GM18858 (cell line): ENCODE data around the gene SOCS2.
A peak's percentile ranks its signal among the peaks of the same experiment; 100 is the strongest.

Source experiments
- ATAC-seq: cut with Tn5 transposase; IDR thresholded peaks from one replicate; pipeline ENCODE4 v1.9.1; 2021; ENCODE audit not compliant: unreplicated experiment

Gene SOCS2

GRCh38 chr12:93565760-93566159, 6.7 kb upstream of the SOCS2 start:
- ATAC-seq: no peak

DNA sequence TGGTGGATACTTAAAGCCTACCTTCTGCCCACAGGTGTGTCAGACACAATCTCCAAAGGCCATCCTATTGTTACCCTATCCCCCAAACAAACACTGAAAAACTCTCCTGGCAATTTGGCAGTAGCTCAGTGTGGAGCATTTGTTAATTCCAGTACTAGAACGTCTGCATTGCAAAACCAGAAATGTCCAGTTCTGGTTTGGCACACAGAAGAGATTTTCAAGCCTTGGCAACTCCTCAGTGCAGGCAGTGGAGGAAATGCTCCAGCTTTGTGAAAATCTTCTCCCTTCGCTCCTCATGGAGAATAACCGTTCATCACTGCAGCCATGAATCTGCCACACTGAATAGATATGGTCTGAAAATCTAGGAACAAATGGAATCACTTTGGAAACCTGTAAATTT, 5.3 kb upstream of the SOCS2 start:
- ATAC-seq: no peak

GRCh38 chr12:93568091-93568490, 4.4 kb upstream of the SOCS2 start:
- no peak for ATAC-seq

GRCh38 chr12:93569301-93569655, 3.2 kb upstream of the SOCS2 start:
- ATAC-seq: no peak

GRCh38 chr12:93569656-93570551, 2.6 kb upstream of the SOCS2 start:
- ATAC-seq: no peak

GRCh38 chr12:93570552-93571364, 1.7 kb upstream of the SOCS2 start:
- peak; percentile 43 for ATAC-seq

GRCh38 chr12:93571365-93571924, 1.0 kb upstream of the SOCS2 start:
- ATAC-seq: no peak

DNA sequence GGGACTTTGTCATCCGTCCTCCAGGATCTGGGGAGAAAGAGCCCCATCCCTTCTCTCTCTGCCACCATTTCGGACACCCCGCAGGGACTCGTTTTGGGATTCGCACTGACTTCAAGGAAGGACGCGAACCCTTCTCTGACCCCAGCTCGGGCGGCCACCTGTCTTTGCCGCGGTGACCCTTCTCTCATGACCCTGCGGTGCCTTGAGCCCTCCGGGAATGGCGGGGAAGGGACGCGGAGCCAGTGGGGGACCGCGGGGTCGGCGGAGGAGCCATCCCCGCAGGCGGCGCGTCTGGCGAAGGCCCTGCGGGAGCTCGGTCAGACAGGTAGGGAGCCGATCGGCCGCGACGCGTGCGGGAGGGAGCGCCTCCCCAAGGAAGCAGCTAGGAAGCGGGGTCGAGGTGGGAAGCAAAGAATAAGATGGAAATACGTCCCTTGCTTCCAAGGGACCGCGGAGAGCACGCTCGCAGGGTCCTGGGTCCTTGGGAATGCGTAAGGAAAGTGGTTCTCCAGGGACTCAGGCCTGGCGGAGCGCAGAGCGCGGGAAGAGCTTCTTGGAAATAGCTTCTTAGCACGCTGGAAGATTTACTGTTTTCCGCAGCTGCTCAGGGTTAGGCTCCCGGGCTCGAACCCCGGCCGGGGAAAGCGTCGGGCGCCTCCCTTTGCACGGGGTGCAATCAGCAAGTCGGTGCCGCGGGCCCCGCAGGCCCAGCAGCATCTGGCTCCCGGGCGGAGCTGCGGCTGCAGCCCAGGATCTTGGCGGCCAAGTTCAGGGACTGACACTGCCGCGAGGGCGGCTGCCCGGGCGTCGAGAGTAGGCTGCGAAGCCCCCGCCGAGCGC, 457 bp downstream of the SOCS2 start:
- ATAC-seq: no peak

- ATAC-seq: no peak
Observed at GRCh38 chr12:93573552-93574223, 1.2 kb downstream of the SOCS2 start.

DNA sequence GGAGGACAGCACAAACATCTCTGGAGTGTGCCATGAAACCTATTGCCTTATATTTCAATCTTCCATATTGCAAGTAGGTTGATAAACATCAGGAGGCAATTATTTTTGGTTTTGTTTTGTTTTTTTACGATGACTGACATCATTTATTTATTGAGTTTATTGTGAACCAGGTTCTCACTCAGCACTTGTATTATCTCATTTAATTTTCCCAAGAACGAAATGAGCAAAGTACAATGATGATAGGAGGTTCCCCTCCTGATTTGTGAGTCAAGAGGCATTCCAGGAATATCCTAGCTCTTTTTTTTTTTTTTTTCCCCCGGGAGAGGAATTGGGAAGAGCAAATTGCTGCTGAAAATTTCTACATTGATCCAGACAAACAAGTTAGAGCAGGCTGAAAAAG, 4.7 kb downstream of the SOCS2 start:
- ATAC-seq: no peak

- ATAC-seq: no peak
Observed at GRCh38 chr12:93578221-93578620, 5.7 kb downstream of the SOCS2 start.

- no peak for ATAC-seq
Observed at GRCh38 chr12:93580682-93581081, 8.2 kb downstream of the SOCS2 start.

GRCh38 chr12:93581370-93581769, 8.9 kb downstream of the SOCS2 start:
- no peak for ATAC-seq

DNA sequence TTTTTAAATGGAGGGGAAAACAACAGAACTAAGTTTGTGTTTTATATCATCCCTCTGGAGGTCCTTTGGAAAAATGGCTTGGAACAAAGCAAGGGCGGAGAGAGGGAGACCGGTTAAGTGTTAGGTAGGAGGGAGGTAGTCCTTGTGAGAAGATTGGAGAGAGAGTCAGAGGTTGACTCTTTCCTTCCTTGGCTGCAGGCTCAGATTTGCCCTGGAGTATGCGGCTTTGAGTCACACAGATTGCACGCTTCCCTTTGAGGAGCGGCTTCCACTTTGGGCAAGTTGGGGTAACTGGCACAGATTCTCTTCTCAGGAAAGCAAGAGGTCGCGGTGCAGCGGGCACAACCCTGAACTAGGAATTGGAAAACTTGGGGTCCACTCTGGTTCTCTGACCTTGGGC, 9.9 kb downstream of the SOCS2 start:
- ATAC-seq: no peak

DNA sequence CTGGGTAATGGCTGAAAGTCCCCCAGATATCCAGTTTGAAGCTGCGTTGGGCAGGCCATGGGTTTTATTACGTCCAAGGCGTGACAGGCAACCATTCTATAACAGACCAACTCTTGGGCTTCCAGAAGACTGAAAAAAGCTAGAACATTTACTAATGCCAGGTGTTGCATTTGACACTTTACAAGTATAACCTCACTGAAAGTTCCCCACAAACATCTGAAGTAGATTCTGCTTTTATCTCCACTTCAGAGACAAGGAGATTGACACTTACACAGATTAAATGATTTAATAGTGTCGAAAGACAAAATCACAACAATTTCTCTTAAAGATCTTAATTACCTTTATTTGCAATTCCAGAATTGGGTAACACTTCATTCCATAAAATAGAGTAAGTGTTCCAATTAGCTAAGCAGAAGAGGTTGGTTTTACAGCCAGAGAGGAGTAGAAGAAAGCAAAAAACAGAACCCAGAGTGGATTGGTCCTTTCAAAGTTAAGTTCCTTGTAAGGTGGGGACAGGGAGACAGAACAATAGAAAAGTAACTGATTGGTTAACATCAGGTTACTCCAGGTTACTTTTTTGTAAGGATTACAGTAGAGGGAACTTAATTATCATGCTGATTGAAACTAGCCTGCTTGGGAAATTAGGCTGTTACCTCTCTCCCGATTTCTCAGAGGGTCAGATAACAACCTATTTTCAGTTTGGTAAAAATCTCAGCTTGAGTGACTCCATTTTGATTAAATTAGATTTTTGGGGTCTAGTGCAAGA, 11.3 kb downstream of the SOCS2 start:
- ATAC-seq: no peak

GRCh38 chr12:93585247-93585646, 12.8 kb downstream of the SOCS2 start:
- no peak for ATAC-seq

DNA sequence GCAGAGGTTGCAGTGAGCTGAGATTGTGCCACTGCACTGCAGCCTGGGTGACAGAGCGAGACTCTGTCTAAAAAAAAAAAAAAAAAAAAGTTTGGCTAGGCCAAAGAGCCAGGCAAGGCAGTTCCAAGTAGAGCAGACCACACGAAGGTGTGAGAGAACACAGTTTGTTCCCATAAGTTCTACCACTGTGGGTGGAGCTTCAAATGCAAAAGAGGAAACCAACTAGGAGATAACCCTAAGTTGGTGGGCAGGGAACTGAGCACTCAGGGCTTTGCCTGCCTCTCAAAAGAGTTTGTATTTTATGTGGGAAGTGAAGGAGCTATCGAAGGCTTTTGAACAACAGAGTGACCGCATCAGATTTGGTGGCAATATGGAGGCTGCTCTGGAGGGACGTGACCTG, 15.1 kb downstream of the SOCS2 start:
- no peak for ATAC-seq

- ATAC-seq: no peak
Observed at GRCh38 chr12:93589081-93589480, 16.6 kb downstream of the SOCS2 start.

DNA sequence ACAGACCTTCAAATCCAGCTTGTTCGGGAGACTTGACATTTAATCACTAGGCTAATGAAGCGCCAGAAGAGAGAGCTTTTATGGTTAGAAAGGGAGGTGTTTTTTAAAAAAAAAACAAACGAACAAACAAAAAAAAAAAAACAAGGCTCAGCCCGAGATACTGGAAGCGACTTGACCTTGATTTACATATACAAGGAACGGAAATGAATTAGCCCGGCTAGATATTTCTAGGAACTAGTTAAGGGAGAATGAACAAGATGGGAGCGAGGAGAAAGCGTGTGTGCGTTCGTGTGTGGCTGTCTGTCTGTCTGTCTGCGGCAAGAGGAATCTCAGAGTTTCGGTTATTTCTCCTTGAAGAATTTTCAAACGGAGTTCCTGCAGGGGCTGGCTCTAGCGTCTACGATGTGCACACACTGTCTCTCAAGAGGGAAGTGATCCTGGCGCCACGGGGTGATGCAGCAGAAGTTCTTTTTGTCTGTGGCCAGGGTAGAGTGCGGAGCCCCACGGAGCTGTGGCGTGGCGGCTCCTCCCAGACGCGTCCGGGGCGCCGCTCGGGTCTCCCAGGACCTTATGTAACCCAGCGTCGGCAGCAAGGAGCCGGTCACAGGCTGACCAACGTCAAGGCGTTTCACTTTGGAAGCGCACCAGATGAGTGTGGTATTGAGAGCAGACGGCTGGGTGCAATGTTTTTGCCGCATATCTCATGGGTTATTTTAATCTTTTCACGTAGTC, 18.8 kb downstream of the SOCS2 start:
- peak; percentile 67 for ATAC-seq
